Measurements from ENCODE around the gene LSM14A.
"Not testable (repeated sequence)": the region's sequence is repeated elsewhere in the genome, so short reads cannot be mapped to it uniquely, and the experiment has no call there.

Gene LSM14A

DNA sequence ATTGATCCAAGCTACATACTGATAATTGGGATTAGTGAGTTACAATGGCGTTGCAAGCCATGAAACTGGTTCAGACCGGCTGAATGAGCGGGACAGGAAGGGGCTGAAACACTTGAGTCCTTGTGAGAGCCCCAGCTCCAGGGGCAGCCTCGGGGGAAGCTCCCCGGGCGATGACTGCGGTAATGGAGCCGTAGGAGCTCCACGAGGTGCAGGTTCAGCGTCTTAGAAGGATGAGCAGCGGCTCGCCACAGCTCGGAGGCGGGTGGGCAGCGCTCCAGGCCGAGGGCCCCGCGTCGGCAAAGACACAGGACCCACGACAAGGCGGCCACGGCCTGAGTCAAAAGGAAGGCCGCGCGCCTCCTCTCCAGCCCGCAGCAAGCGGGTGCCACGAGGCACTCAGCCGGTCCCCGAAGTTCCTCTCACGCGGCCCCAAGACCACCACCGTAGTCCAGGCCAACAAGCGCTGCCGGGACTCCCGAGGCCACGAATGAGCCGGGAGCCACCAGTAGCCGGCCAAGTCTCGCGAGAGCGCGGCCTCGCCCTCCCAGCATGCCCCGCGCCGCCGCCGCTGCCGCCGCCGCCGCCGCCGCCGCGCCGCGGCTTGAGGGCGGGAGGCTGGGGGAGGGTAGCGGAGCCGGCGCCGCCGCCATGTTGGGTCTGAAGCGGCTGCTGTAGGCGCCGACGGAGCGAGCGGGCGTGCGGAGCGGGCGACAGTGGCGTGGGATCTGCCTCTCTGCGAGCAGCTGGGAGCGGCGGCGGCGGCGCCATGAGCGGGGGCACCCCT is at the start of gene LSM14A:
Gene LSM14A (plus strand): TSS at position 628 of the 784 bp plus-strand sequence. CDS start 139 bp downstream, at position 767.
- peak; percentile 85 for DNase-seq (ENCODE audit: low read depth)

DNA sequence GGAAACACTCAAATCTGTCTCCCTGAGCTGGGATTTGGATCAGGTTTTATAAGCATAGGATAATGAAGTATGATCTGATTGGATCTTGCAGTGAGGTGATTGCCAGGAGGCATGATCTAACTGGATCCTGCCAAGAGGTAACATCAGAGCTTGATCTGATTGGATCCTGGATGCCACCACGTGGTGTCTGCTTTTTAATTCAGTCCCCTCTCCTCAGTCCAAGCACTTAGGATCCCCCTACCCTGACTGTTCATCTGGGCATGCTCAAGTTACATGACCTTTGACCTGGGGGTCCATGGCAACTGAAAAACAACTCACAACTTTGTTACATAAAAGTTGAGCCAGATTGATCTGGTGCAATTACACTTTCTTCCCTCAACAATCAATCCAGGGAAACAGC is 47.5 kb upstream of the LSM14A start:
- DNase-seq (ENCODE audit: low read depth) = no peak

DNA sequence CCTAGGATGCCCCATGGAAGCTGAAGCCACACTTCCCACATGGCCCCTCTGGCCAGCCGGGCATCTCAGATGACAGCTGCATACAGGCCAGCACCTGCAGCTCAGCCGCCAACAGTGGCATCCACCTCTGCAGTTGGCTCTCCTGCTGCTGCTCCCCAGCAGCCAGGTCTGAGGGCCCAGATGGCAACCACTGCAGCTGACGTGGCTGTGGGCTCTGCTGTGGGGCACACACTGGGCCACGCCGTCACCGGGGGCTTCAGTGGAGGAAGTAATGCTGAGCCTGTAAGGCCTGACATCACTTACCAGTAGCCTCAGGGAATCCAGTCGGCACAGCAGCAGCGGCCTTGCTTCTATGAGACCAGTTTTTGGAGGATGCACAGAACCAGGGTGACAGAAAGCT is 45.3 kb upstream of the LSM14A start:
- DNase-seq (ENCODE audit: low read depth) = no peak

DNA sequence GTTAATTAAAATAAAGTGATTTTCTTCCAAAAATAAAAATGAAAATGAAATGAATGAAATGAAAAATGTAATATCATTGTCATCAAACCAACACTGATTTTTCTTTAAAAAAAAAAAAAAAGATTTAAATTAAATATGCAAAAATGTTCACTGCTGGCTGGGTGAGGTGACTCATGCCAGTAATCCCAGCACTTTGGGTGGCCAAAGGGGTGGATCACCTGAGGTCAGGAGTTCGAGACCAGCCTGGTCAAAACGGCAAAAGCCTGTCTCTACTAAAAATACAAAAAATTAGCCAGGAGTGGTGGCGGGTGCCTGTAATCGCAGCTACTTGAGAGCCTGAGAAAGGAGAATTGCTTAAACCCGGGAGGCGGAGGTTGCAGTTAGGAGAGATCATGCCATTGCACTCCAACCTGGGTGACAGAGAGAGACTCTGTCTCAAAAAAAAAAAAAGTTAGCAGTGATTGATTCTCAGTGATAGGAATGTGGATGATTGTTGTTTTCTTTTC is 44.6 kb upstream of the LSM14A start:
- DNase-seq (ENCODE audit: low read depth) = no peak

DNA sequence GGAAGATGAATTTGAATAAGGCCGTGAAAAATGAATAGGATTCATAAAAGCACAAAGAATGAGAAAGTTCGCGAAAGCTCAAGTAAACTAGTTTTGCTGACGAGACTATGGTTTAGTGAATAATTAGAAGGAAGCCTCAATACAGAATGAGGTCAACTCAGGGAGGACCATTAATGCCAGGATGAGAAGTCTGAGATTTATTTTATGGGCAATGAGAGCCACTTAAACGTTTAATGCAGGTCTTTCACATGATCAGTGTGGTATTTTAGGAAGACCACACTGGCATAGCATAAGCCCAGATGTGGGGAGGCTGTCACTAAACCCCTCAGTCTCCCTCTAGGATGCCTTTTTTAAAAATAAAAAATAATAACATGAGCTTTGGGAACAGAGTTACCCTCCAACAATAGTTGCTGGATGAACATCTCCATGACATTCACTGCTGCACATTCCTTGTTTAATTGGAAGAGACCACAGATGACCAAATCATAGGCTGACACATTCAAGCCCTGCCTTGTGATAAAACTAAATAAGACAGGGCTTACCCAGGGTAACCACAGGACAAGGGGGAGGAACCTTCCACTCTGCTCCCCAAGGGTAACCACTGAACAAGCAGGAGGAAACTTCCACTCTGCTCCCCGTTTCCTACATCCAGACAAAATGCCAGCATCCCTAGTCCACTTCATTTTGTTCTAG is 43.6 kb upstream of the LSM14A start:
- no peak for DNase-seq (ENCODE audit: low read depth)

GRCh38 chr19:34131100-34131499 is 41.2 kb upstream of the LSM14A start:
- no peak for DNase-seq (ENCODE audit: low read depth)

DNA sequence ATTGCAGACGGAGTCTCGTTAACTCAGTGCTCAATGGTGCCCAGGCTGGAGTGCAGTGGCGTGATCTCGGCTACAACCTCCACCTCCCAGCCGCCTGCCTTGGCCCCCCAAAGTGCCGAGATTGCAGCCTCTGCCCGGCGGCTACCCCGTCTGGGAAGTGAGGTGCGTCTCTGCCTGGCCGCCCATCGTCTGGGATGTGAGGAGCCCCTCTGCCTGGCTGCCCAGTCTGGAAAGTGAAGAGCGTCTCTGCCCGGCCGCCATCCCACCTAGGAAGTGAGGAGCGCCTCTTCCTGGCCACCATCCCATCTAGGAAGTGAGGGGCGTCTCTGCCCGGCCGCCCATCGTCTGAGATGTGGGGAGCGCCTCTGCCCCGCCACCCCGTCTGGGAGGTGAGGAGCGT is 40.2 kb upstream of the LSM14A start:
- DNase-seq (ENCODE audit: low read depth) = not testable (repeated sequence)

GRCh38 chr19:34132706-34133105 is 39.6 kb upstream of the LSM14A start:
- not testable (repeated sequence) for DNase-seq (ENCODE audit: low read depth)

- peak; percentile 85 for DNase-seq (ENCODE audit: low read depth)
Observed at GRCh38 chr19:34134190-34135053, 37.9 kb upstream of the LSM14A start.

GRCh38 chr19:34135054-34135800 is 37.1 kb upstream of the LSM14A start:
- DNase-seq (ENCODE audit: low read depth) = no peak

- DNase-seq (ENCODE audit: low read depth) = no peak
Observed at GRCh38 chr19:34135821-34136611, 36.3 kb upstream of the LSM14A start.

DNA sequence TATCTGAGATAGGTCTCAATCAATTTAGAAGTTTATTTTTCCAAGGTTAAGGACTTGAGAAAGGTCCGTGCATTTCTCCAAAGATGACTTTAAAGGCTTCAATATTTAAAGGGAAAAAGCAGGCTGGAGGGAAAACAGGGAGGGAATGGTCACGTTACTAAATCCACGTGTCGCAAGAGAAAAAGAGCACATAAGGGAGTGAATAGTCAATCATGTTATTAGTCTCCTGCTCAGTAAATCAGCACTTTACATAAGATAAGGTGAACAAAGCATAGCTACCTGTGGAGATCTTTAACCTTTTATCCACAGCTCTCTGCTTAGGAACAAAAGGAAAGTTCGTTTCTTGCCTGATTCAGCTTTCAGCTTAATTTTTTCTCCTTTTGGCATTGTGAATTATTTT is 31.3 kb upstream of the LSM14A start:
- no peak for DNase-seq (ENCODE audit: low read depth)

GRCh38 chr19:34142440-34142839 is 29.9 kb upstream of the LSM14A start:
- DNase-seq (ENCODE audit: low read depth) = no peak

DNA sequence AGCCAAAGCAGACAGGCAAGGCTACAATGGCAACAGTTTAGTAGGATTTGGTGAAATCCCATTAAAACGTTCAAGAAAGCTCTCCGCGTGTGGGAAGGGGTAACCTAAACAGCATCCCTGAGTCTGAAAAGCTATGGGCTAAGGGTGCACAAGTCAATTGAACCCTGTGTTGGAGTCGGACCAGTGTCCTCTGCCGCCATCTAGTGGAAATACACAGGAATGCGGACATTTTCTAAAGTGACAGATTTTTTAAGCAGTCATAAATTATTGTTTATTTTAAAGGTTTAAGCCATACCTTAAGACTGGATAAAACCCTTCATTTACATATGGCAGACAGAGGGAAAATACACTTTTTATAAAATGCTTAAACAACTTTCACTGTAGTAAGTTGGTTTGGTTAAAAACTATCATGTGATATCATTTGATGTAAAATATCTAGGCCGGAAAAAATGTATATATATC is 26.5 kb upstream of the LSM14A start:
- peak; percentile 19 for DNase-seq (ENCODE audit: low read depth)

- no peak for DNase-seq (ENCODE audit: low read depth)
Observed at GRCh38 chr19:34148658-34149185, 23.6 kb upstream of the LSM14A start.

- DNase-seq (ENCODE audit: low read depth) = no peak
Observed at GRCh38 chr19:34149873-34150272, 22.4 kb upstream of the LSM14A start.

GRCh38 chr19:34150558-34150957 is 21.7 kb upstream of the LSM14A start:
- no peak for DNase-seq (ENCODE audit: low read depth)

DNA sequence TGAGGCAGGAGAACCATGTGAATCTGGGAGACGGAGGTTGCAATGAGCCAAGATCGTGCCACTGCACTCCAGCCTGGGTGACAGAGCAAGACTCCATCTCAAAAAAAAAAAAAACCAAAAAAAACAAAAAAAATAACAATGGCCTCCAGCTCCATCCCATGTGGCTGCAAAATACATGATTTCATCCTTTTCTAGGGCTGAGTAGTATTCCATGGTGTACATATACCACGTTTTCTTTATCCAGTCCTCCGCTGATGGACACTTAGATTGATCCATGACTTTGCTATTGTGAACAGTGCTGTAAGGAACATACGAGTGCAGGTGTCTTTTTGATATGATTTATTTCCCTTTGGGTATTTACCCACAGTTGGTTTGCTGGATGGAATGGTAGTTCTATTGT is 20.9 kb upstream of the LSM14A start:
- DNase-seq (ENCODE audit: low read depth) = no peak

GRCh38 chr19:34154401-34154800 is 17.9 kb upstream of the LSM14A start:
- no peak for DNase-seq (ENCODE audit: low read depth)

DNA sequence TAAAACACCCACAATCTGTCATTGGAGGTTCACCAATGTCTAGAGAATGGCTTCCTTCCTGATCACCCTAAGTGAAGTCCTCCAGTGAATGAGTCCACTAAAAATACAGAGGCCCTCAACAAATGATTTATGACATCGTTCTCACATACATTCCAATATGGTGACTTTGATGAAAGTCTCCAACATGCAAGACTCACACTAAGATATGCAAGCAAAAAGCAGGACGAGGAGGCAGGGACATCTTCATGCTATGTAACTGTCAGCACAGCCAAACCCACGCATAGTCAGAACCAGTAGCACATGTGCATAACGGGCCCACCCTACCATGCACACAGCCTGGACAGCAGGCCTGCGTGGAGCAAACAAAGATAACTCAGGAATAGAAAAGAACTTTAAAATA is 16.6 kb upstream of the LSM14A start:
- no peak for DNase-seq (ENCODE audit: low read depth)

All from activated T-helper 9 cell treated with anti-CD3 and anti-CD28 coated beads, Interleukin-2, amount 50 U/mL, for 16 hours (primary cell).